K562 (cell line): ENCODE measurements around the gene GPR176.

Experiments used
- BDP1 ChIP-seq: IDR thresholded peaks from 3 replicates; pipeline ENCODE4 v1.6.1; 2011; ENCODE audit not compliant: insufficient read length, insufficient read depth
- CTCF ChIP-seq, 3 experiments: IDR thresholded peaks in 2 of 3; conservative IDR thresholded peaks in 1 of 3; 2 replicates each; pipeline ENCODE4 v1.5.1; 2011 to 2012; ENCODE audit warnings: low read length in 3 of 3, mild to moderate bottlenecking in 3 of 3, control low read depth in 2 of 3, improper control_type of control experiment in 1 of 3, inconsistent platforms in 1 of 3, low read depth in 1 of 3, mixed read lengths in 1 of 3, moderate library complexity in 1 of 3; ENCODE audit not compliant: insufficient read depth in 2 of 3
- EZH2 ChIP-seq: IDR thresholded peaks from 2 replicates; pipeline ENCODE4 v1.6.1; 2012; ENCODE audit warnings: low read depth, mild to moderate bottlenecking, inconsistent platforms, low read length, borderline replicate concordance
- FOS ChIP-seq: IDR thresholded peaks from 3 replicates; pipeline ENCODE4 v1.6.1; 2011; ENCODE audit not compliant: insufficient read length; ENCODE audit errors: extremely low read depth
- MED1 ChIP-seq: sonication (generic); formaldehyde crosslinking; IDR thresholded peaks from 2 replicates; pipeline ENCODE4 v1.8.1; 2023; ENCODE audit warnings: missing genetic modification reagents, borderline replicate concordance
- NRF1 ChIP-seq, 2 experiments: fragments of 450-650 bp; IDR thresholded peaks in 1 of 2; conservative IDR thresholded peaks in 1 of 2; 2 replicates each; pipeline ENCODE4 v1.6.1; 2014; ENCODE audit warnings: mild to moderate bottlenecking in 2 of 2
- SAFB2 ChIP-seq: fragments of 200-400 bp; formaldehyde crosslinking; IDR thresholded peaks from 2 replicates; pipeline ENCODE4 v1.6.1; 2018; ENCODE audit warnings: borderline replicate concordance, low read length, low read depth, moderate library complexity; ENCODE audit not compliant: severe bottlenecking
- TAF1 ChIP-seq: IDR thresholded peaks from 2 replicates; pipeline ENCODE4 v1.6.1; 2011; ENCODE audit warnings: mild to moderate bottlenecking, low read length, moderate library complexity; ENCODE audit not compliant: insufficient read depth, control insufficient read depth, severe bottlenecking; ENCODE audit errors: extremely low read depth
- TAF15 ChIP-seq: fragments of 200-400 bp; formaldehyde crosslinking; IDR thresholded peaks from 2 replicates; pipeline ENCODE4 v1.6.1; 2017; ENCODE audit warnings: mild to moderate bottlenecking, low read depth, low read length, moderate library complexity
- TF ChIP-seq, protein P1 (sequence below): fragments of 250-450 bp; sonication (Bioruptor Pico); IDR thresholded peaks from 2 replicates; pipeline ENCODE4 v1.5.0; 2020; ENCODE audit warnings: mild to moderate bottlenecking, borderline replicate concordance
- TF ChIP-seq, protein P2 (sequence below): fragments of 250-450 bp; sonication (Bioruptor Pico); IDR thresholded peaks from 2 replicates; pipeline ENCODE4 v1.4.0; 2020

DNA sequence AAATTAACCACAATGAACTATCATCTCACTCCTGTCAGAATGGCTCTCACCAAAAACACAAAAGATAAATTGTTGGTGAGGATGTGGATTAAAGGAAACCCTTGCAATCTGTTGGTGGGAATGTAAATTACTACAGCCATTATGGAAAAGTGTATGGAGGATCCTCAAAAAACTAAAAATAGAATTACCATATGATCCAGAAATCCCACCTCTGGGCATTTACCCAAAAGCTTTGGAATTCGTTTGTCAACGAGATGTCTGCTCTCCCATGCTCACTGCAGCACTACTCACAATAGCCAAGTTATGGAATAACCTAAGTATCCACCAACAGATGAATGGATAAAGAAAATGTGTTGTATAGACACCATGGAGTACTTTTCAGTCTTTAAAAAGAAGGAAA lies 159.1 kb downstream of the GPR176 start:
- no peak for TF ChIP-seq FOS
- TF ChIP-seq TAF15, result no peak
- TF ChIP-seq, protein P1, sequence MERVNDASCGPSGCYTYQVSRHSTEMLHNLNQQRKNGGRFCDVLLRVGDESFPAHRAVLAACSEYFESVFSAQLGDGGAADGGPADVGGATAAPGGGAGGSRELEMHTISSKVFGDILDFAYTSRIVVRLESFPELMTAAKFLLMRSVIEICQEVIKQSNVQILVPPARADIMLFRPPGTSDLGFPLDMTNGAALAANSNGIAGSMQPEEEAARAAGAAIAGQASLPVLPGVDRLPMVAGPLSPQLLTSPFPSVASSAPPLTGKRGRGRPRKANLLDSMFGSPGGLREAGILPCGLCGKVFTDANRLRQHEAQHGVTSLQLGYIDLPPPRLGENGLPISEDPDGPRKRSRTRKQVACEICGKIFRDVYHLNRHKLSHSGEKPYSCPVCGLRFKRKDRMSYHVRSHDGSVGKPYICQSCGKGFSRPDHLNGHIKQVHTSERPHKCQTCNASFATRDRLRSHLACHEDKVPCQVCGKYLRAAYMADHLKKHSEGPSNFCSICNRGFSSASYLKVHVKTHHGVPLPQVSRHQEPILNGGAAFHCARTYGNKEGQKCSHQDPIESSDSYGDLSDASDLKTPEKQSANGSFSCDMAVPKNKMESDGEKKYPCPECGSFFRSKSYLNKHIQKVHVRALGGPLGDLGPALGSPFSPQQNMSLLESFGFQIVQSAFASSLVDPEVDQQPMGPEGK (CRISPR knock-in tag), result no peak
- no peak for TF ChIP-seq EZH2
- no peak for TF ChIP-seq SAFB2
- no peak for TF ChIP-seq BDP1
- TF ChIP-seq NRF1 (conservative IDR thresholded peaks at IDR 0.05 in 1 of 2, IDR thresholded peaks at IDR 0.05 in 1 of 2), result no peak
- TF ChIP-seq, protein P2, sequence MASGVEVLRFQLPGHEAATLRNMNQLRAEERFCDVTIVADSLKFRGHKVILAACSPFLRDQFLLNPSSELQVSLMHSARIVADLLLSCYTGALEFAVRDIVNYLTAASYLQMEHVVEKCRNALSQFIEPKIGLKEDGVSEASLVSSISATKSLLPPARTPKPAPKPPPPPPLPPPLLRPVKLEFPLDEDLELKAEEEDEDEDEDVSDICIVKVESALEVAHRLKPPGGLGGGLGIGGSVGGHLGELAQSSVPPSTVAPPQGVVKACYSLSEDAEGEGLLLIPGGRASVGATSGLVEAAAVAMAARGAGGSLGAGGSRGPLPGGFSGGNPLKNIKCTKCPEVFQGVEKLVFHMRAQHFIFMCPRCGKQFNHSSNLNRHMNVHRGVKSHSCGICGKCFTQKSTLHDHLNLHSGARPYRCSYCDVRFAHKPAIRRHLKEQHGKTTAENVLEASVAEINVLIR (CRISPR knock-in tag), result no peak
- no peak for TF ChIP-seq CTCF (IDR thresholded peaks at IDR 0.05 in 2 of 3, conservative IDR thresholded peaks at IDR 0.05 in 1 of 3; ENCODE audit: insufficient read depth in 2 of 3, low read depth in 1 of 3, low read length in 3 of 3)
- no peak for TF ChIP-seq MED1
- TF ChIP-seq TAF1, result no peak
